ENCODE results near the gene NTM.

Gene NTM

GRCh38 chr11:131460931-131461330, 90.5 kb downstream of the NTM start:
- Mint-ChIP-seq H3K36me3 (no peaks in the 10 kb centered on the region), H3K27me3 (peaks cover 10% of the 10 kb centered on the region), H3K9me3 (no peaks in the 10 kb centered on the region), H3K4me1 (no peaks in the 10 kb centered on the region), H3K27ac (no peak overlapping the region), H3K4me3 (no peak overlapping the region)

DNA sequence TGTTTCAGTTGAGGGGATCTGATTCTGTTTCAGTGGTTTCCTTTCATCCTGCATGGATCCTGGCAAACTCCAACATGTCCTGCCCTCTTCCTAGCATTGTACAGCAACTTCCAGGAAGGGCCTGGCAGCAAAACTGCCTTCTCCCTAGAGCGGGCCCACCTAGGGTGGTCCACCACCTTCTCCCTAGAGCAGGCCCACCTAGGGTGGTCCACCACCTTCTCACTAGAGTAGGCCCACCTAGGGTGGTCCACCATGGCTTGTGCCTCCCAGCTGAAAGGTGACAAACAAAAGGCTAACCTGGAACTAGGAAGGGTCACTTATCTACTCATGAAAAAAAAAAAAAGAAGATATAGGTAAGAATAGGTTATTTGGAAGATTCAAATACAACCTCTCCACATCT, 92.2 kb downstream of the NTM start:
- Mint-ChIP-seq H3K9me3 (no peaks in the 10 kb centered on the region), H3K36me3 (no peaks in the 10 kb centered on the region), H3K4me1 (no peaks in the 10 kb centered on the region), H3K27me3 (peaks cover 10% of the 10 kb centered on the region), H3K4me3 (no peak overlapping the region), H3K27ac (no peak overlapping the region)

DNA sequence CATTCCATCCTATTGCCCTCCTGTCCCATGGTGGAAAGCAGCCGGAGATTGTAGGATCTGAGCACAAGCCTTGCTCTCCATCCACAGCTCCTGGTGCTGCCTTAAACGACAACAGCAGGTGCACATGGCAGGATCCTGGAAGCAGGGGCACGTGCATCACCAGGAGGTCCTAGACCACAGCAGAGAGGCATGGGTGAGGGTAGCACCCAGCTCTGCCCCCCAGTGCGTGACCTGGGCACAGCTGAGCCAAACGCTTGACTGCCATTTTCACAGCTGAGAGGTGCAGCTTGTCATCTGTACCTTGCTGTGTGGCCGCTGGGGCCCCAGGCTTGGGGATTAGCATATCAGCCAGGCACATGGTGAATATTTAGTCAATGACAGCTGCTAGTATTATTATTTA, 92.7 kb downstream of the NTM start:
- no peaks in the 10 kb centered on the region for H3K9me3 Mint-ChIP-seq
- no peaks in the 10 kb centered on the region for H3K36me3 Mint-ChIP-seq
- peaks cover 10% of the 10 kb centered on the region for H3K27me3 Mint-ChIP-seq
- no peak overlapping the region for H3K27ac Mint-ChIP-seq
- no peaks in the 10 kb centered on the region for H3K4me1 Mint-ChIP-seq
- H3K4me3 Mint-ChIP-seq = no peak overlapping the region

- Mint-ChIP-seq H3K27me3 (peaks cover 10% of the 10 kb centered on the region), H3K4me3 (no peak overlapping the region), H3K4me1 (no peaks in the 10 kb centered on the region), H3K27ac (no peak overlapping the region), H3K36me3 (no peaks in the 10 kb centered on the region), H3K9me3 (no peaks in the 10 kb centered on the region)
Measured at GRCh38 chr11:131463649-131464425, 93.4 kb downstream of the NTM start.

GRCh38 chr11:131464461-131464860, 94.0 kb downstream of the NTM start:
- Mint-ChIP-seq H3K9me3 (no peaks in the 10 kb centered on the region), H3K4me3 (no peak overlapping the region), H3K4me1 (no peaks in the 10 kb centered on the region), H3K27me3 (peaks cover 10% of the 10 kb centered on the region), H3K36me3 (no peaks in the 10 kb centered on the region), H3K27ac (no peak overlapping the region)

- Mint-ChIP-seq H3K27me3 (peaks cover 10% of the 10 kb centered on the region), H3K4me1 (no peaks in the 10 kb centered on the region), H3K9me3 (no peaks in the 10 kb centered on the region), H3K4me3 (no peak overlapping the region), H3K36me3 (no peaks in the 10 kb centered on the region), H3K27ac (no peak overlapping the region)
Measured at GRCh38 chr11:131465039-131465438, 94.6 kb downstream of the NTM start.

GRCh38 chr11:131465746-131466145, 95.3 kb downstream of the NTM start:
- Mint-ChIP-seq H3K36me3 (no peaks in the 10 kb centered on the region), H3K4me3 (no peak overlapping the region), H3K27me3 (peaks cover 10% of the 10 kb centered on the region), H3K9me3 (no peaks in the 10 kb centered on the region), H3K4me1 (no peaks in the 10 kb centered on the region), H3K27ac (no peak overlapping the region)

GRCh38 chr11:131467645-131468394, 97.4 kb downstream of the NTM start:
- Mint-ChIP-seq H3K27ac (no peak overlapping the region), H3K4me3 (no peak overlapping the region), H3K36me3 (no peaks in the 10 kb centered on the region), H3K9me3 (no peaks in the 10 kb centered on the region), H3K27me3 (peaks cover 10% of the 10 kb centered on the region), H3K4me1 (no peaks in the 10 kb centered on the region)

- no peak overlapping the region for H3K27ac Mint-ChIP-seq
- H3K27me3 Mint-ChIP-seq = peaks cover 10% of the 10 kb centered on the region
- no peaks in the 10 kb centered on the region for H3K4me1 Mint-ChIP-seq
- no peaks in the 10 kb centered on the region for H3K36me3 Mint-ChIP-seq
- no peaks in the 10 kb centered on the region for H3K9me3 Mint-ChIP-seq
- no peak overlapping the region for H3K4me3 Mint-ChIP-seq
Measured at GRCh38 chr11:131468565-131468964, 98.2 kb downstream of the NTM start.

DNA sequence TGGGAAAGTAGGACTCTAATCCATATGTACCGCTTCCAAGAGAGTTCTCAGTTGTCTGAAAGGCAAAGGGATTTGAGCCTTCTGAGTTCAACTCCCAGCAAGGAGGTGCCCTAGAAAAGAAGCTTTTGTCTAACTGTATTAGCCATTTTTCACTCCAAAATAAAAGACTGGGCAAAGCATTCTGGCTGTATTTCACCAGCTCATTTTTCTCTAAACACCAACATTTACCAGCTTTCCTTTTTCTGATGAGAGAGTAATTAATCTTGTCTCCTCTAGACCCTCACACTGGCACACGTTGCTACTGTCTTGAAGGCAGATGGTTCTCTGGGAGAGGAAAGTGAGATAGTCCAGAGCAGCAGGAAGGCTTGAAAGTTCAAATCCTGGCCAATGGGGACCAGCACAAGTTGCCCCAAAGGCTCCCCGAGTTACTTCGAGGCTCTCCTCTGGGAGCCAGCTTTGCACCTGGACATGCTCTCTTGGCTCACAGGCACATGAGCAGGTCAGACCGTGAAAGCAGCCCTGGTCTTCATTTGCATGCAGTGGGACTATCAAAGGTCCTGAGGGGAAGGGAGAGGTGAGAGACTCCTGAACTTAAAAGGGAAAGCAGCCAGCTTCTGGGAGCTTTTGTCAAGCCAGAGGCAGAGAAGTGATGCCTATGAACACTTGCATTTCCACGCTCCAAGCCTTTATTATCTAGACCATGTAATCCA, 100.0 kb downstream of the NTM start:
- no peak overlapping the region for H3K4me3 Mint-ChIP-seq
- peaks cover 9% of the 10 kb centered on the region for H3K27me3 Mint-ChIP-seq
- H3K27ac Mint-ChIP-seq = no peak overlapping the region
- H3K9me3 Mint-ChIP-seq = no peaks in the 10 kb centered on the region
- H3K36me3 Mint-ChIP-seq = no peaks in the 10 kb centered on the region
- no peaks in the 10 kb centered on the region for H3K4me1 Mint-ChIP-seq

GRCh38 chr11:131471976-131472375, 101.6 kb downstream of the NTM start:
- Mint-ChIP-seq H3K9me3 (no peaks in the 10 kb centered on the region), H3K4me3 (no peak overlapping the region), H3K36me3 (no peaks in the 10 kb centered on the region), H3K27me3 (peaks cover 7% of the 10 kb centered on the region), H3K4me1 (no peaks in the 10 kb centered on the region), H3K27ac (no peak overlapping the region)

GRCh38 chr11:131474947-131475346, 104.5 kb downstream of the NTM start:
- no peak overlapping the region for H3K27ac Mint-ChIP-seq
- H3K4me3 Mint-ChIP-seq = no peak overlapping the region
- H3K36me3 Mint-ChIP-seq = no peaks in the 10 kb centered on the region
- H3K9me3 Mint-ChIP-seq = peaks cover 6% of the 10 kb centered on the region
- H3K27me3 Mint-ChIP-seq = peaks cover 7% of the 10 kb centered on the region
- no peaks in the 10 kb centered on the region for H3K4me1 Mint-ChIP-seq

DNA sequence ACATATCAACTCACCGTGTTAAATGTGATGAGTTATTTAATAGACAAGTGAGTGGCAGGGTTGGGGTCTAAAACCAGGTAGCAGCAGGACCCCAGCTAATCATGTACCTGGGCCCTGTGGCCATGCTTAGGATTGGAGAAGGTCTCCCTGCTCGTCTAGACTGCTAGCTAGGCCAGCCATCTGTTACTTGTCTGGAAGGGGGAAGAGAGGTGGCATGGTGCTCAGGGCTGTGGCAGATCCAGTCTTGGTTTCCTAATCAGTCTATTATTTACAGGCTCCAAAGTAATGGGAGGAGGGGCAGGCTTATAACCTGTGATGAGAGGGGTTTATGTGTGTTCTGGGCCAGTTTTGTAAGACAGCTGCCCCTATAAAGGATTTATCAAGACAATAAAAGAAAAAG, 105.9 kb downstream of the NTM start:
- H3K9me3 Mint-ChIP-seq = peaks cover 11% of the 10 kb centered on the region
- H3K4me1 Mint-ChIP-seq = no peaks in the 10 kb centered on the region
- no peaks in the 10 kb centered on the region for H3K36me3 Mint-ChIP-seq
- H3K4me3 Mint-ChIP-seq = no peak overlapping the region
- no peak overlapping the region for H3K27ac Mint-ChIP-seq
- peaks cover 8% of the 10 kb centered on the region for H3K27me3 Mint-ChIP-seq

GRCh38 chr11:131478341-131478740, 107.9 kb downstream of the NTM start:
- no peaks in the 10 kb centered on the region for H3K36me3 Mint-ChIP-seq
- no peak overlapping the region for H3K27ac Mint-ChIP-seq
- H3K9me3 Mint-ChIP-seq = peaks cover 11% of the 10 kb centered on the region
- peaks cover 8% of the 10 kb centered on the region for H3K27me3 Mint-ChIP-seq
- no peaks in the 10 kb centered on the region for H3K4me1 Mint-ChIP-seq
- H3K4me3 Mint-ChIP-seq = no peak overlapping the region

DNA sequence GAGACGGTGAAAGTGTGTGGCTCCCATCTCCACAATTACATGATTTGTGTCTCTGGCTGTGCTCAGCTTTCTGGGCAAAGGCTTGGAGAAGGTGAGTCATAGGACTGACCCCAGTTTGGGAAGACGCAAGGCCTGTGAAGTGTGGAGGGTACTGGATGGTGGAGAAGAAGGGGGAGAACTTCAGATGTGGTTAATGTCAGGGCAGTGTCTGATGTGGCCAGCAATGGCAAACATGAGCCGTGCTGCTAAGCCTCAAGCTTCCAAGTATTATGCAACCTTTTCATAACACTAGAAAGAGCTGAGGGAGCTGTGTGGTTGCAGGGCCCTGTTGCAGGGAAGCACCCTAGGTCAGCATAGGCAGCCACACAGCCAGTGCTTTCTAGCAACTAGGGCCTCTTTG, 110.9 kb downstream of the NTM start:
- H3K27ac Mint-ChIP-seq = no peak overlapping the region
- peaks cover 2% of the 10 kb centered on the region for H3K27me3 Mint-ChIP-seq
- no peaks in the 10 kb centered on the region for H3K36me3 Mint-ChIP-seq
- no peak overlapping the region for H3K4me3 Mint-ChIP-seq
- no peaks in the 10 kb centered on the region for H3K4me1 Mint-ChIP-seq
- H3K9me3 Mint-ChIP-seq = peaks cover 11% of the 10 kb centered on the region

- Mint-ChIP-seq H3K27me3 (peaks cover 2% of the 10 kb centered on the region), H3K27ac (no peak overlapping the region), H3K9me3 (peaks cover 11% of the 10 kb centered on the region), H3K4me1 (no peaks in the 10 kb centered on the region), H3K36me3 (no peaks in the 10 kb centered on the region), H3K4me3 (no peak overlapping the region)
Measured at GRCh38 chr11:131481971-131482370, 111.6 kb downstream of the NTM start.
